Cardiac muscle cell (in vitro differentiated cells and primary cell): ENCODE data around the gene SDK2. TPM values are rescaled to one million over a fixed set of nuclear protein-coding genes. Genes with fewer than 3 reads are reported as not detected.
A peak's percentile ranks its signal among the peaks of the same experiment; 100 is the strongest.

Experiments
- DNase-seq, 2 donors: peaks; one replicate each; pipeline versions ENCODE4 v3.0.0 to v3.0.0-alpha.2; 2010 to 2017; ENCODE audit warnings: low read depth in 1 of 2, low spot score in 1 of 2
- H3K27ac ChIP-seq: fragments of 200-600 bp; sonication (generic); 2 replicates; pipeline ENCODE4 v1.5.1; 2016
- H3K27me3 ChIP-seq: fragments of 200-600 bp; sonication (generic); 2 replicates; pipeline ENCODE4 v1.6.0; 2016; ENCODE audit warnings: control low read depth
- H3K36me3 ChIP-seq: fragments of 200-600 bp; sonication (generic); 2 replicates; pipeline ENCODE4 v1.5.1; 2016; ENCODE audit warnings: control low read depth
- H3K4me1 ChIP-seq: fragments of 200-600 bp; sonication (generic); 2 replicates; pipeline ENCODE4 v1.8.1; 2017; ENCODE audit warnings: low read depth, mild to moderate bottlenecking, mixed run types
- H3K4me3 ChIP-seq: fragments of 200-600 bp; sonication (generic); 2 replicates; pipeline ENCODE4 v1.5.1; 2016; ENCODE audit warnings: mild to moderate bottlenecking
- H3K9me3 ChIP-seq: fragments of 200-600 bp; sonication (generic); 2 replicates; pipeline ENCODE4 v1.5.1; 2017; ENCODE audit warnings: low read depth, mild to moderate bottlenecking, control low read depth
- CTCF ChIP-seq: IDR thresholded peaks from 2 replicates; pipeline ENCODE4 v1.5.1; 2012; ENCODE audit warnings: low read depth, mild to moderate bottlenecking, low read length
- polyA plus RNA-seq: library from polyadenylated mRNA; unstranded; fragments of >200 nt; fragmentation: Nextera tagmentation; extraction: Ambion mirVana; gene quantifications from 2 replicates; pipeline ENCODE4 v1.2.1, GENCODE V29; 2016
- total RNA-seq: library from RNA; depleted of rRNA; stranded (reverse); fragments of >200 nt; gene quantifications from 2 replicates; pipeline ENCODE4 v1.2.3, GENCODE V29; 2016

Gene SDK2
- total and polyA plus RNA-seq, 2 experiments from 2014 or later = 11.8 to 46.8 TPM

DNA sequence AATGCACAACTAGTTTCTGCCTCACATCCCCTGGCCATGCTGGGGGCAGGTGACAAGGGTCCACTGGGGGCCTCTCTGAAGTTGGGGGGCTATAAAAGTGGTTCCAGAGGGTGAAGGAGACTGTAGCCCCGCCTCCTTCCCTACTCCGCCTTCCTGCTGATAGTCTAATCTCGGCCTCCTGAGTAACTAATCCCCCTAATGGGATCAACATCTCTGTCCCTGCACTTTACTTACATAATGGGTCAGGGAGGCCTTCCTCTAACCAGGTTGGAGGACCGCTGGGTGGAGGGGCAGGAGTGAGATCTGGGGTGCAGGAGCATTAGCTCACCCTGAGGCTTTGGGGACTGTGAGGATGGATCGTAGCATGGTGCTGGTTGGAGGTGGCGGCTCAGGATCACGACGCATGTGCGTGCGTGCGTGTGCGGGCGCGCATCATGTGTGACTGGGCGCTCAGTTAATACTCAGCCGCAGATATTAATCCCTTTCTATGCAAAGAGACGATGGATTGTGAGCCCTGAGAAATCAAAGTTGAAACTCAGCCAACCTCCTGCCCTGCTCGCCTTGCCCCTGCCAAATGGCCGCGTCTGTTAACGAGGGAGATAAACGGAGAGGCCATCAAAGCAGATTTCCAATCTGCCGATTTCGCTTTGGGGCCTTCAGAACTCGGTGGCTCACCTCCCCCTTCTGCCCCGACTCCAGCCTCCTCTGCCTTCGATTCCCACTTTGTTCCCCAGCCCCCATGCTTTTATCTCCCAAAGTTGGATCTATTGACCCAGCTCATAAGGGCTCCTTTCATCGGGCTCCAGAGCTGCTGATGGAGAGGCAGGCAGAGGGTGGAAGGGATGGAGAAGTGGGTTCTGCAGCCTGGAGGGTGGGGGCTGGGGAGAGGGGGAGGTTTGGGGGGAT lies 107.3 kb downstream of the SDK2 start:
- peak overlapping the region; percentile 37 for H3K27ac ChIP-seq
- no peaks in the 10 kb centered on the region for H3K27me3 ChIP-seq
- H3K4me3 ChIP-seq = no peak overlapping the region
- no peaks in the 10 kb centered on the region for H3K36me3 ChIP-seq
- peaks cover 58% of the 10 kb centered on the region for H3K4me1 ChIP-seq
- TF ChIP-seq CTCF = no peak
- no peaks in the 10 kb centered on the region for H3K9me3 ChIP-seq
- DNase-seq = peak in 1 of 2 donors; percentile 59

DNA sequence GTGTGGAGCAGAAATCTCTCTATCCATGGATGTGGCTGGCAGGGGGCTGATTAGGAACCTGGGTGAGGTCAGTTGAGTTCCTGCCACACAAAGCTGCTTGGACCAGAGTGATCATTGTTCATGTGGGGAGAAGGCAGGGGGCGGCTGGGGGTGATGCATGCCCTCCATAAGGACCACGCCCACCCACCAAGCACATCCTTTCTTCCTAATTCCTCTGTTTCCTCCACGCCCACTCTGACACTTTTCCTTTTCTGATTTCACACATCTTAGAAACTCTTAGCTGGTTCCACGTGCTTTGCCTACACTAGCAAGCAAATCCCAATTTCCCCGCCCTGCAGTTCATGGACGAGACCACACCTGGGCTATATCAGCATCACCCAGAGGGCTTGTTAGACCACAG lies 108.5 kb downstream of the SDK2 start:
- H3K4me1 ChIP-seq = peaks cover 69% of the 10 kb centered on the region
- H3K4me3 ChIP-seq = no peak overlapping the region
- TF ChIP-seq CTCF = no peak
- H3K9me3 ChIP-seq = no peaks in the 10 kb centered on the region
- no peak overlapping the region for H3K27ac ChIP-seq
- no peak for DNase-seq
- no peaks in the 10 kb centered on the region for H3K36me3 ChIP-seq
- no peaks in the 10 kb centered on the region for H3K27me3 ChIP-seq

GRCh38 chr17:73534209-73534909 lies 109.9 kb downstream of the SDK2 start:
- Histone ChIP-seq H3K36me3 (no peaks in the 10 kb centered on the region), H3K4me1 (peaks cover 69% of the 10 kb centered on the region), H3K4me3 (no peak overlapping the region), H3K27ac (no peak overlapping the region), H3K9me3 (no peaks in the 10 kb centered on the region), H3K27me3 (no peaks in the 10 kb centered on the region)
- peak in 1 of 2 donors; percentile 48 for DNase-seq
- TF ChIP-seq CTCF = no peak

- H3K27me3 ChIP-seq = no peaks in the 10 kb centered on the region
- H3K9me3 ChIP-seq = no peaks in the 10 kb centered on the region
- no peak for DNase-seq
- peaks cover 63% of the 10 kb centered on the region for H3K4me1 ChIP-seq
- no peak overlapping the region for H3K4me3 ChIP-seq
- H3K27ac ChIP-seq = no peak overlapping the region
- no peak for TF ChIP-seq CTCF
- H3K36me3 ChIP-seq = no peaks in the 10 kb centered on the region
Measured at GRCh38 chr17:73533781-73534180, 110.5 kb downstream of the SDK2 start.

- TF ChIP-seq CTCF = no peak
- H3K27ac ChIP-seq = no peak overlapping the region
- peaks cover 57% of the 10 kb centered on the region for H3K4me1 ChIP-seq
- no peaks in the 10 kb centered on the region for H3K27me3 ChIP-seq
- H3K9me3 ChIP-seq = no peaks in the 10 kb centered on the region
- H3K36me3 ChIP-seq = no peaks in the 10 kb centered on the region
- no peak overlapping the region for H3K4me3 ChIP-seq
- DNase-seq = no peak
Measured at GRCh38 chr17:73533127-73533526, 111.1 kb downstream of the SDK2 start.
